Head of caudate nucleus (tissue), 42 donors: ENCODE results near the gene C19orf47.
A peak's percentile ranks its signal among the peaks of the same experiment; 100 is the strongest.

Experiments used
- DNase-seq, 42 donors: peaks; one replicate each; pipeline versions ENCODE4 v3.0.0 to v3.0.0-alpha.2; 2020 to 2021; ENCODE audit warnings: mixed read lengths in 7 of 42
- intact Hi-C: fragments of 100-400 bp; cut with DNase I; formaldehyde crosslinking; loops from one replicate; pipeline ENCODE4 v1.15.0; 2022

The C19orf47 gene

DNA sequence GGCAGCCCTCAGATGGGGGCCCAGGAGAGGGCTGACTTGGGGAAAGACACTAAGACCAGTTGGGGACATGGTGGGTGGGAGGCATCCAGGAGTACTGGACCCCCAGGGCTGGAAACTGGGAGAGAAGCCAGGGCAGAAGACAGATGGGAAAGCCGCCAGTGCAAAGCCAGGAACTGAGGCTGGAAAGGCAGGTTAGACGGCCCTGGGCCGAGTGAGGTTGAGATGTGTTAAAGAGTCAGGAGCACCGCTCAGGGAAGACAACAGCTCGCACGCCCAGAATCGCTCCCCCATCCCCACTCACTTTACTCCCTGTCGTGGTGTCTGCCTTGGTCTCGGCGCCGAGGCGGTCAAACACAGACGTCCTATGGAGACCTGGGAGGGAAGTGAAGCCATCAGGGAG is 24.5 kb downstream of the C19orf47 start:
- DNase-seq, result no peak
- intact Hi-C loops, result no loop called here

- intact Hi-C loops, result no loop called here
- DNase-seq, result no peak
Observed at GRCh38 chr19:40322951-40323615, 25.1 kb downstream of the C19orf47 start.

DNA sequence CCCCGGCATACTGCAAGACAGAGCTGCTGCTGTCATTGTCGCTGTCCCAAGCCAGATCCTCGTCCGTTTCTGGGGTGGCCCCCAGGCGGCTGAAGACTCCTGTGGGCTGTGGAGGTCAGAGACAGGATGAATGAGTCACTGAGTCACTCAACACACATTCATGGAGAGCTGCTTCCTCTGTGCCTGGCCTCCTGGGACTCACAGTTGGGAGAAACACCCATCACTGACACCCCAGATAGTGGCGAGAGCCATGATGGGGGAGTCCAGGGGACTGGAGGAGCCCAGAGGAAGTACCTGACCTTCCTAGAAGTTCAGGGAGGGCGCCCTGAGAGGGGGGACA is 26.0 kb downstream of the C19orf47 start:
- DNase-seq, result no peak
- intact Hi-C loops, result no loop called here

GRCh38 chr19:40321566-40322270 is 26.5 kb downstream of the C19orf47 start:
- intact Hi-C loops, result no loop called here
- no peak for DNase-seq

- intact Hi-C loops, result no loop called here
- no peak for DNase-seq
Observed at GRCh38 chr19:40321076-40321475, 27.1 kb downstream of the C19orf47 start.

DNA sequence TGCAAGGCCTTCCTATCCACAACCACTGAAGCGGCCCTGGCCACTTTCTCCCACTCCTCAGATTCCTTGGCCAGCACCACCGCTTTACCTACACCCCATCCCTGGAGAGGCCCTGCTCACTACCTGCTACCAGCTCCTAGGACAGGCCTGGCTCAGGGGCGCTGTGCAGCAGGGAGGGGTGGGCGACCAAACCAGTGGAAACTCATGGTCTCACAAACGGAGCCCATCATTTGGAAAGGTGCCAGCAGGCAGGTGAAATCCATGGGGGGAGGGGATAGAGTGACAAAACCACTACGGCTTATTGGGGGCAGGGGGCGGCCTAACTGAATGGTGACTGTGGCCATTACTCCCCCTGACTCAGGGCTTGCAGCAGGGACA is 27.6 kb downstream of the C19orf47 start:
- no peak for DNase-seq
- intact Hi-C loops, result no loop called here

DNA sequence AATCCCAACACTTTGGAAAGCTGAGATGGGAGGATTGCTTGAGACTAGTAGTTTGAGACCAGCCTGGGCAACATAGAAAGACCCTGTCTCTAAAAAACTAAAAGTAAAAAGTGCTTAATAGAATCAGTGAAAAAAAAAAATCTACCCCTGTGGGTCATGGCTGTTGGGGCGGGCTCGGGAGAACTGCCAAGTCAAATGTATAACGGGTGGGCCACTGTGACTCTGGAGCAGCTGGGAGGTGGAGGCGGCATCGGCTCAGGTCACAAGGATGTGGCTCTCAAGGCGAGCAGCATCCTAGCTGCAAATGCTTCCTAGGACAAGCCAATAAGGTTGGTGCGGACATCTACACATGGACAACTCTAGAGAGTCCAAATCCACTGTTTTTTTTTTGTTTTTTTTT is 30.9 kb downstream of the C19orf47 start:
- DNase-seq, result peak in 1 of 42 donors; percentile 16
- intact Hi-C loops, result no loop called here

GRCh38 chr19:40315812-40316470 is 32.3 kb downstream of the C19orf47 start:
- no peak for DNase-seq
- intact Hi-C loops, result no loop called here

GRCh38 chr19:40314656-40315055 is 33.5 kb downstream of the C19orf47 start:
- DNase-seq, result no peak
- intact Hi-C loops, result no loop called here

DNA sequence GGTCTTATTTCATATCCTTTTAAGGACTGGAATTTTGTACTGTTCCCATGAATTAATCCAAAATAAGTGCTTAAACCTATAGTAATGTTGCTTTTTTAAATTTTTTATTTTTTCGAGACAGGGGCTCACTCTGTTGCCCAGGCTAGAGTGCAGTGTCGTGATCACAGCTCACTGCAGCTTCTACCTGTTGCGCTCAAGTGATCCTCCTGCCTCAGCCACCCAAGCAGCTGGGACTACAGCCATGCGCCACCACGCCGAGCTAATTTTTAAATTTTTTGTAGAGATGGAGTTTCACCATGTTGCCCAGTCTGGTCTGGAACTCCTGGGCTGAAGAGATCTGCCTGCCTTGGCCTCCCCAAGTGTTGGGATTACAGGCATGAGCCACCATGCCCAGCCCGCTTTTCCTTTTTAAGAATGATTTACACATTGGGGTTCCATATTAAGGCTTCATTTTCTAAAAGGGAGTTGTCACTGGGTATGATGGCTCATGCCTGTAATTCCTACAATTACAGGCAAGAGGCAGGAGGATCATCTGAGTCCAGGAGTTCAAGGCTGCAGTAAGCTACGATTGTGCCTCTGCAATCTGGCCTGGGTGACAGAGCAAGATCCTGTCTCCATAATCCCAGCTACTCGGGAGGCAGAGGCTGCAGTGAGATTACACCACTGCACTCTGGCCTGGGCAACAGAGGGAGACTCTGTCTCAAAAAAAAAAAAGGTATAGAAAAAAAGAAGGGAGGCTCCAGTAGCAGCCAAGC is 34.8 kb downstream of the C19orf47 start:
- DNase-seq, result no peak
- intact Hi-C loops, result no loop called here

DNA sequence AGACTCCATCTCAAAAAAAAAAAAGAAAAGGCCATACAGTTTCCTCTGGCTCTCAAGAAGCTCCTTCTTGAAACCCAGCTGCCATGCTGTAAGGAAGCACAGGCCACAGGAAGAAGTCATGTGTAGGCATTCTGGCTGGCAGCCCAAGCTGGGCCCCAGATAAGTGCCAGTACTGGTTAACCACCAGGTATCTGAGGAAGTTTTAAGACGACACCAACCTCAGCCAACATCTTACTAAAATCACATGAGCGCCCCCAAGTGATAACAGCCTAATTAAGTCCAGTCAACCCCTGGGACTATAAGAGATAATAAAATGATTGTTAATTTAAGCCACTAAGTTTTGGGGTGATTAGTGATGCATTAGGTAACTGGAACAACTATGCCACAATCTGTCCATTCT is 35.7 kb downstream of the C19orf47 start:
- intact Hi-C loops, result no loop called here
- DNase-seq, result no peak

- intact Hi-C loops, result loop anchor here (5.0 kb wide), 1 partner anchor 118 kb away; the partner anchor contains the start of gene SERTAD1
- DNase-seq, result no peak
Observed at GRCh38 chr19:40309666-40310065, 38.5 kb downstream of the C19orf47 start.

DNA sequence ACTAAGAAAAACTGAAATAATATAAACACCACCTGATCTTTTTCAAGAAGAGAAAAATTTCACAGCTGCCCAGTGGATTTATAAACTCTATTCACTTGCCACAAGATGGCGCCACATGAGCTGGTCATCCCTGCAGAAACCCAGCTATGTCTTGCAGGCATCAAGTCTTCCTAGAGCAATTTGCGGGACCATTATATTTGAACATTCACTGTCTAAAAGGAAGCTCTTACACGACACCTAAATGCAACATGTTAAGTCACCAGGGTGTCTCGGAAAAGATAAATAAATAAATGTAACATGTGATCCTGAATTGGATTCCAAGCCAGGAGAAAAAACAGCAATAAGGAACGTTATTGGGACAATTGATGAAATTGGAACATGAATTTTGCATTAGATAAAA is 42.8 kb downstream of the C19orf47 start:
- intact Hi-C loops, result loop anchor here (5.0 kb wide), 1 partner anchor 122 kb away; the partner anchor contains the start of gene SERTAD1

GRCh38 chr19:40304306-40304705 is 43.9 kb downstream of the C19orf47 start:
- intact Hi-C loops, result no loop called here
- DNase-seq, result peak in 2 of 42 donors; percentile 10 to 13

More for the DNA sequence above, 42.8 kb downstream of the C19orf47 start:
- peak; percentile 55 to 93 (median 82) for DNase-seq

DNA sequence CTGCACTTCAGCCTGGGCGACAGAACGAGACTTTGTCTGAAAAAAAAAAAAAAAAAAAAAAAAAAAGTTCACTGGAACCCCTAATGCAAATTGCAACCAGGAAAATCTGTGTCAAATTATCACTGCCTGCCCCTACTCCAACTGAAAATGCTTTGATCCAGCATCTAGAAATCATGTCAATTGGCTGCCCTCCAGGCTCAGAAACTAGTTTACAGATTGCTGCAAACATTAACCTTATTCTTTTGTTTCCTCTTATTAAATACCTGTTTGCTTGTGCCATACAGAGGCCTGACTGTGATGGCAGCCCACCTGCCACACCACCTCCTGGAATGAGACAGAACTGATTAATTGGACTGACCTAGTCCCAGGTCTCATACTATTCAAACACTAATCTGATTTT is 44.4 kb downstream of the C19orf47 start:
- peak in 2 of 42 donors; percentile 4 to 25 for DNase-seq
- intact Hi-C loops, result no loop called here

DNA sequence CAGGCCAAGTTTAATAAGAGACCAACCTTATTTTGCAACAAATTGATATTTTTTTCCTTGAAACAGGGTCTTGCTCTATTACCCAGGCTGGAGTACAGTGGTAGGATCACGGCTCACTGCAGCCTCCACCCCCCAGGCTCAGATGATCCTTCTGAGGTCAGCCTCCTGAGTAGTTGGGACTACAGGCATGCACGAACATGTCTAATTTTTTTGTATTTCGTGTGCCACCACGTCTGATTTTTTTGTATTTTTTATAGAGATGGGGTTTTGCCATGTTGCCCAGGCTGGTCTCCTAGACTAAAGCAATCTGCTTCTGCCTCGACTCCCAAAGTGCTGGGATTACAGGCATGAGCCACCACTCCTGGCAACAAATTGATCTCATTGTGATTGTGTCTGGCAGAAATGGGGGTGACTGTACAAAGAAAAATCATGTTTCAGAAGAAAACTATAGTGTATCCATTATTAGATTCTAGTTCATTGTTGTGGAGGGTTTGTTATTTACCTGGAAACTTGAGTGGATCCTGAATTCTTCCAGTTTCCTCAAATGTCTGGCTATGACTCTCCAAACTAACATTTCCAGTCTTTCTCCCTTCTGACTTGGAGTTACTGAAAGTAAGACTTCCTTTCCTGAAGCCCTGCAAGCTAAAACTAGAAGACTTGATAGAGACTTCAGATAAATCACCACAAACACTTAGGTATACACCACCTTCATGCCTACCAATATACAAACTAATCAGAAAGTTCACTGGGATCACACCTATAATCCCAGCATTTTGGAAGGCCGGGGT is 45.8 kb downstream of the C19orf47 start:
- peak in 1 of 42 donors; percentile 3 for DNase-seq
- intact Hi-C loops, result no loop called here

- peak in 1 of 42 donors; percentile 0 for DNase-seq
- intact Hi-C loops, result no loop called here
Observed at GRCh38 chr19:40300668-40301067, 47.5 kb downstream of the C19orf47 start.

GRCh38 chr19:40298026-40298425 is 50.2 kb downstream of the C19orf47 start:
- peak in 1 of 42 donors; percentile 25 for DNase-seq
- intact Hi-C loops, result no loop called here

DNA sequence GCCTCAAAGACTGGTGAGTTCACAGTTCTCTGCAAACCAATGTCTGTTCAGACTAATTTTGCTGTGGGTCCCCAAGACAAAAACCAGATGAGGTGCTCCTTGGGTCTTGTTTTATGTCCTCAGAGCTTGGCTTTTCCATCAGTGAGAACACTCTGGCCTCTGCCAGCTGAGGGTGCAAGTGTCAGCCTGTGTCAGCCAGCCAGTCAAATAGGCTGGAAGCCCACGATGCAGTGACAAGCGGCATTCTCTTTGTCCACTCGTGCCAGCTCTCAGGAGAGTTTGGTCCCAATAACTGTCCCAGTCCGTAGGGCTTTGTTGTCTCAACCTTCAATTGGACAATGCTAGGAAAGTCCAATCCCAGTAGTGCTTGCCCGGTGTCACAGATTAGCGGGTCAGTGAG is 53.6 kb downstream of the C19orf47 start:
- peak in 26 of 42 donors; percentile 29 to 79 (median 58) for DNase-seq
- intact Hi-C loops, result no loop called here
